ENCODE results near the gene MATK.
"Not testable (repeated sequence)": the region's sequence is repeated elsewhere in the genome, so short reads cannot be mapped to it uniquely, and the experiment has no call there.

MATK gene

GRCh38 chr19:3816148-3816547 lies 30.0 kb upstream of the MATK start:
- DNase-seq (ENCODE audit: low spot score): not testable (repeated sequence)

DNA sequence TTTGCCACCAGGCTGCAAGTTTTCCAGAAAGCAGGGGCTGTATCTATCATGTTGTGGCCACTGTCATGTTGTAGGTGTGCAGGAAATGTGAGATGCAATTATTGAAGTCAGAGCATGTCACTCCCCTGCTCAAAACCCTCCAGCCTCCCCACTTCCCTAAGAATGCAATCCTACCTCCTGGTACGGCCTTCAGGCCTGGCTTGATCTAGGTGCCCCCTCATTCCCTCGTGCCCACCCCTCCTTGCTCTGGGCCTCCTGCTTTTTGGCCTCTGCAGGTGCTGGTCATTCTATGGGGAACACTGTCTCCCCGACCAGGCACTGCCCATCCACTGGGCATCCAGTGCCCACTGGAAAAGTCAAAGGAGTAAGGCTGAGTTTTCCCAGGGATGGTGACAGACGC lies 28.5 kb upstream of the MATK start:
- DNase-seq (ENCODE audit: low spot score): no peak

DNA sequence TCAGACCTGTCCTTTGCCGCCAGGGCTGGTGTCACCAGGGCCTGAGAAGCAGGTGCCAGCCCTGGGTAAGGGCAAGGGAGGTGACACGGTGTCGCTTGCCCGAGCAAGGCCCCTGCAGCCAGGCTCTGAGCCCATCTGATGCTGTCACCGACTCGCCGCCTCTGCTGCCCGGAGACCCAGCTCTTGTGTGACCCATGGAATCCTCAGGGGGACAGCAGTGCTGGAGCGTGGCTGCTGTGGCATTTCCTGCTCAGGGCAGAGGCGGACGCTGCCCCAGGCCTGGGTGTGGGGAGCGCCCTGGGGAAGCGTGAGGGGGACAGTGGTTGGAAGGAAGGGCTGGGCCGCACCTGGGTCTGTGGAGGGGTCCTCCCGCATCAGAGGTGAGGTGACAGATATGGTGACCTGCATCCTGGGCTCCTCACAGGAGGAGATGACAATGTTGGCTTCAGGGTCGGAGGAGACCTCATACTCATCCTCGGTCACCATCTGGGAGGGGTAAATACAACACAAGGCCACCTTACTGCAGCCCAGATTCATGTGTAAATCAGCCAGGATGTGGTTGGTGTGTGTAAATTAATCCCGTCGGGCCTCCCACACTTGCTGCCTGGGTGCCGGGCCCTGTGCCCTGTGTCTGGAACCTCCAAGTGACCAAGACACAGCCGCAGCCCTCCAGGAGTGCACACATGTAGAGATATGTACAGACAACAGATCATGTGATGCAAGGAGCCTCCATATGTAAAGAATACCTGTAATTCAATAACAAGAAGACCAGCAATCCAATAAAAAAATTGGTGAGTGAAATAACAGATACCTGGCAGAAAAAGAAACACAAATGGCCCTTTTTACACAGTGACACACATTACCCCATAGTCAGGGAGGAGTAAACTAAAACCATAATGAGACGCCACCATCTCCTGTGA lies 27.6 kb upstream of the MATK start:
- no peak for DNase-seq (ENCODE audit: low spot score)

DNA sequence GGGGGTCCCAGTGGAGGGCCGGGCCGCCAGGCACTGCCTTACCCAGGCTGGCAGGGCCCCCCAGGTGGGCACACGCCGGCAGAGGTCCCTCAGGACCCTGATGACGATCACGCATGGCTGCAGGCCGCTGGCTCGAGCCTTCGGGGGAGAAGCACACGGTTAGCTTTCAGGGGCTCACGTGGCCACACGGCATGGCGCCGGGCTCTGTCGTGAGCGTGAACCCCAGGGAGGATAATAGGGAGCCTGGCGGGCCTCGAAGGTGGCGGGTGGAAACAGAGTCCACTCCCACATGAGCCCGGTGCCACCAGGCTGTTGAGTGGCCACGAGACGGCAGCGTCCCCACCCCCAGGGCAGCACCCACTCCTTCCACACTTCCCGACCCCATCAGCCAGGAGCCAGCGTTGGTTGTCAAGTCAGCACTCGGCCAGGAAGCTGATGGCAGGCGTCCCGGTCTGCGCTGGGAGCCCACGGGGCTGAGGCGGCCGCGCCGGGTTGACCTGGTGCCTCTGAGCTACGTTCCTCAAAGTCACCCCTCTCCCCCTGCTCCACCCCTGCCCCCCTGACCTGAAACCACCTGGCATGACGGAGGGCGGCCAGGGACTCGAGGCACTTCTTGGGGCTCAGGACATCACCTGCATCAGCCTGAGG lies 24.7 kb upstream of the MATK start:
- no peak for DNase-seq (ENCODE audit: low spot score)

- DNase-seq (ENCODE audit: low spot score): no peak
Measured at GRCh38 chr19:3809881-3810707, 23.9 kb upstream of the MATK start.

DNA sequence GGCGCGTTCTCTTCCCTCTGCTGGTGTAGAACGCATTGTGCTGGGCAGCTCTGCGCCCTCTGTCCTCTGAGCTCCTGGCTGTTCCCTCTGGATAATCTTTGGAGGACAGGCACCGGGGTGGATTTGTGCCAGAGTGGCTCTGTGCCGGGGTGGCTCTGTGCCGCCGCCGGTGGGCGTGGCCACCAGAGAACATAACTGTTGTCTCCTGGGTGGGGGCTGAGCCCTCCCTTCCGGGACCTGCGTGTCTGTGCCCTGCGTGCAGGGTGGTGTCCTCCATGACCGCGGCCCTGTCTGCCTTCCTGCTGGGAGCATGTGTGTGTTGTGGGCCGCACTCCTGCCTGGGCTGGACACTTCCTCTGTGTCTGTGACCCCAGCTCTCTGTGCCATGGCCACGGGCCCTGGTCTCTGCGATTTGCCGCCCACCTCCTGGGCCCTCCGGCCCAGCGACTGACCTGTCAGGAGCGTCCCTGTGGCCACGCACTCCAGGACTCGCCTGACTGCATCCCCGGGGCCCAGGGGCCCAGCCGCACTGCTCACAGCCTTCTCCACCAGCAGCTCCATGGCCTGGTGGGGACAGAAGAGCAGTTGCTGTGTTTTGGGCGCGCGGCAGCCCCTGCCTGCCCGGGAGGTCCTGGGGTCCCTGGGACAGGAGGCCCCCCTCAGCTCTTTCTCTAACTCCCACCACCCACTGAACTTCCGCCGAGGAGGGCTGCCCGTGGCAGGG lies 22.4 kb upstream of the MATK start:
- DNase-seq (ENCODE audit: low spot score): no peak

DNA sequence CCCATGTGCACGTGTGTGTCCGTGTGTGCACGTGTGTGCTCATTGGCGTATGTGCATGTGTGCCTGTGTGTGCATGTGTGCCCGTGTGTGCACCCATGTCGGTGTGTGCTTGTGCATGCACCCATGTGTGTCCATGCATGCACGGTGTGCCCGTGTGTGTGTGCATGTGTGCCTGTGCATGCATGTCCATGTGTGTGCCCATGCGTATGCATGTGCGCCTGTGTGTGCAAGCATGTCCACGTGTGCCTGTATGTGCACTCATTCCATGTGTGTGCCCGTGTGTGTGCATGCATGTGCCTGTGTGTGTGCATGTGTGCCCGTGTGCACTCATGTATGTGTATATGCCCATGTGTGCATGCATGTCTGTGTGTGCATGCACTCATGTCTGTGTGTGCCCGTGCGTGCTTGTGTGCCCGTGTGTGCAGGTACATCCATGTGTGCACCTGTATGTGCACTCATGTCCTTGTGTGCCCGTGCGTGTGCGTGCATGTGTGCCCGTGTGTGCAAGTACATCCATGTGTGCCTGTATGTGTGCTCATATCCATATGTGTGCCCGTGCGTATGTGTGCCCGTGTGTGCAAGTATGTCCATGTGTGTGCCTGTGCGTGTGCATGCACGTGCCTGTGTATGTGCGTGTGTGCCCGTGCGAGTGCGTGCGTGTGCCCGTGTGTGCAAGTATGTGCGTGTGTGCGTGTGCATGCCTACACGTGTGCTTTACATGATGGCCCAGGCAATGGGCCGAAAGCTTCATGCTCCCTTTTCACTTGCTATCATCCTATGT lies 21.6 kb upstream of the MATK start:
- no peak for DNase-seq (ENCODE audit: low spot score)

GRCh38 chr19:3807131-3807480 lies 20.9 kb upstream of the MATK start:
- no peak for DNase-seq (ENCODE audit: low spot score)

GRCh38 chr19:3805859-3806258 lies 19.7 kb upstream of the MATK start:
- no peak for DNase-seq (ENCODE audit: low spot score)

DNA sequence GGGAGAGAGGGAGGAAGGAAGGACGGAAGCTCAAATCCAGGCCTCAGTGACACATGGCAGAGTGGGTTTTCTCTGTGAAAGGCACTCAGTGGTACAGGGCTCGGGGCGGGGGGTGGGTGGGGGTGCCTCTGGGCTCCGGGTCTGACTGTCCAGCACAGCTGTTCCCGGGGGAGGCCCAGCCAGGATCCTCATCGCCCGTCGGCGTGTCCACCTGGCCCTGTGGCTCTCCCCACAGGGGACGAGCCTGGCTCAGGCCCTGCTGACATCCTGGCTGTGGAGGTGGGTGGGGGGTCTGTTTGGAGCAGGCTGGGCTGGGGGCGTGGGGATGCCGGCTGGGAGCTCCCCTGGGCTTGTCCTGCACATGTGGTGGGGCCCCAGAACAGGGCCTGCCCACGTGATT lies 18.2 kb upstream of the MATK start:
- DNase-seq (ENCODE audit: low spot score): no peak

- no peak for DNase-seq (ENCODE audit: low spot score)
Measured at GRCh38 chr19:3803986-3804385, 17.8 kb upstream of the MATK start.

GRCh38 chr19:3803114-3803888 lies 17.1 kb upstream of the MATK start:
- DNase-seq (ENCODE audit: low spot score): no peak

GRCh38 chr19:3801412-3802096 lies 15.4 kb upstream of the MATK start:
- DNase-seq (ENCODE audit: low spot score): peak; percentile 72

DNA sequence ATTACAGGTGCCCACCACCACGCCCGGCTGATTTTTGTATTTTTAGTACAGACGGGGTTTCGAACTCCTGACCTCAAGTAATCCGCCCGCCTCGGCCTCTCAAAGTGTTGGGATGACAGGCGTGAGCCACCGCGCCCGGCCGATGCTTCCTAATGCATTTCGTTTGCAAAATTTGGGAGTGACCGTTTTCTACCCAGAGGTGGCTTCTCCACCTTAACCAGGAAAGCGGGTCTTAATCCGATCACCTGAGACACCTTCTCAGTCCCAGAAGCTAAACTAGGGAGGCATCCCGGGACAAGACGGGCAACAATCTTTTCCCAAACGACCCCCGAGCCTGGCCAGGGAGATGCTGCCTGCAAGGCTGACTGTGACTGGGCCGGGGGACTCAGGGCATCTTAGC lies 14.8 kb upstream of the MATK start:
- DNase-seq (ENCODE audit: low spot score): no peak

- DNase-seq (ENCODE audit: low spot score): no peak
Measured at GRCh38 chr19:3798137-3798536, 12.0 kb upstream of the MATK start.

GRCh38 chr19:3796358-3796757 lies 10.2 kb upstream of the MATK start:
- no peak for DNase-seq (ENCODE audit: low spot score)

DNA sequence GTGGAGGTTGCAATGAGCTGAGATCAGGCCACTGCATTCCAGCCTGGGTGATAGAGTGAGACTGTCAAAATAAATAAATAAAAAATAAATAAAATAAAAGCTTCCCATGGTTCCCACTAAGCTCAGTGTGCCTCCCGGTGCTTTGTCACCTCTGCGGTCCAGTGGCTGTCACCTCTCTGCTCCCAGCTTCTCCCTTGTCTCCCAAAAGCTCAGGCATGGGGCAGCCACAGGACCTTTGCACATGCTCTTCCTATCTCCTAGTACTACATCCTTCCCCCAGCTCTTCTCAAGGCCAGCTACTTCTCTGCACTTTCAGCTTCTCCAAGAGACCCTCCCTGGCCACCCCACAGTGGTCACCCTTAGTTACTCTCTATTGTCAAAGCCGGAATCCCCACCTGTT lies 7.6 kb upstream of the MATK start:
- no peak for DNase-seq (ENCODE audit: low spot score)

DNA sequence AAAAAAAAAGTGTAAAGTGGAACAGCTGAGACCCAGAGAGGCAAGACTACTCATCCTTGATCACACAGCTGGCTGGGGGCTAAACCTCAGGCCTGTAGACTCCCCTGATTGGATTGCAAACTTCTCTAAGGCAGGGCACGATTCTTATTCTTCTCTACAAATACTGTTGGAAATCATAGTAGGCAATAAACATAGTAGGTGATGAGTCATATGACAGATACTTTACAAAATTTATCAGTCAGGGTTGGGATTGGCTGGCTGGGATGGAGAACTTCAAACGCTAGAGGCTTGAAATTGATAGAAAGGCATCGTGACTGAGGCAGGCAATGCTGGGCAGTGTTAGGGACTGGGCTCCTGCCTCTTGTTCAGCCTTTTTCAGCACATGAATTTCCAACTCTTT lies 5.9 kb upstream of the MATK start:
- no peak for DNase-seq (ENCODE audit: low spot score)

GRCh38 chr19:3790941-3791340 lies 4.8 kb upstream of the MATK start:
- DNase-seq (ENCODE audit: low spot score): no peak

- no peak for DNase-seq (ENCODE audit: low spot score)
Measured at GRCh38 chr19:3790209-3790734, 4.1 kb upstream of the MATK start.
